ENCODE data around the gene SMYD3.

DNA sequence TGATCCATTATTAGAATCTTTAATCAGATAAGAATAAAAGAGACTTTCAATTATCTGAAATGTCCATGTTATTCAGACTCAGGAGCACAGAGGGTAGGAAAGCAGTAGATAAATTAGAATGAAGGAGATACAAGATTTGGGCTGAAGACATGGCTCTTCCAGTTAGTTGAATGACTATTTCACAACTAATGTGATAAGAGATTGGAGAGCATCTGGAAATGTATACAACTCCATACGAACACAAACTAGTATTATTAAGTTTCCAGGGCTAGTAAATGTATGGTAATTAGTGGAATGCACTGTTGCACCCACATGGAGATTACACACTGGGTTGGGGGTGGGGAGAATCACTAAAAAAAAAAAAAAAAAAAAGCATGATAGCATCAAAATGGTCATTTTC lies 734.3 kb downstream of the SMYD3 start:
- TF ChIP-seq, protein P1, sequence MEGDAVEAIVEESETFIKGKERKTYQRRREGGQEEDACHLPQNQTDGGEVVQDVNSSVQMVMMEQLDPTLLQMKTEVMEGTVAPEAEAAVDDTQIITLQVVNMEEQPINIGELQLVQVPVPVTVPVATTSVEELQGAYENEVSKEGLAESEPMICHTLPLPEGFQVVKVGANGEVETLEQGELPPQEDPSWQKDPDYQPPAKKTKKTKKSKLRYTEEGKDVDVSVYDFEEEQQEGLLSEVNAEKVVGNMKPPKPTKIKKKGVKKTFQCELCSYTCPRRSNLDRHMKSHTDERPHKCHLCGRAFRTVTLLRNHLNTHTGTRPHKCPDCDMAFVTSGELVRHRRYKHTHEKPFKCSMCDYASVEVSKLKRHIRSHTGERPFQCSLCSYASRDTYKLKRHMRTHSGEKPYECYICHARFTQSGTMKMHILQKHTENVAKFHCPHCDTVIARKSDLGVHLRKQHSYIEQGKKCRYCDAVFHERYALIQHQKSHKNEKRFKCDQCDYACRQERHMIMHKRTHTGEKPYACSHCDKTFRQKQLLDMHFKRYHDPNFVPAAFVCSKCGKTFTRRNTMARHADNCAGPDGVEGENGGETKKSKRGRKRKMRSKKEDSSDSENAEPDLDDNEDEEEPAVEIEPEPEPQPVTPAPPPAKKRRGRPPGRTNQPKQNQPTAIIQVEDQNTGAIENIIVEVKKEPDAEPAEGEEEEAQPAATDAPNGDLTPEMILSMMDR (IDR thresholded peaks at IDR 0.05; ENCODE audit: insufficient read depth, low read length) = no peak
- TF ChIP-seq GABPA (IDR thresholded peaks at IDR 0.05; ENCODE audit: low read depth) = no peak
- no peak for TF ChIP-seq POLR2AphosphoS5 (IDR thresholded peaks at IDR 0.05; ENCODE audit: low read depth)
- TF ChIP-seq, protein P2, sequence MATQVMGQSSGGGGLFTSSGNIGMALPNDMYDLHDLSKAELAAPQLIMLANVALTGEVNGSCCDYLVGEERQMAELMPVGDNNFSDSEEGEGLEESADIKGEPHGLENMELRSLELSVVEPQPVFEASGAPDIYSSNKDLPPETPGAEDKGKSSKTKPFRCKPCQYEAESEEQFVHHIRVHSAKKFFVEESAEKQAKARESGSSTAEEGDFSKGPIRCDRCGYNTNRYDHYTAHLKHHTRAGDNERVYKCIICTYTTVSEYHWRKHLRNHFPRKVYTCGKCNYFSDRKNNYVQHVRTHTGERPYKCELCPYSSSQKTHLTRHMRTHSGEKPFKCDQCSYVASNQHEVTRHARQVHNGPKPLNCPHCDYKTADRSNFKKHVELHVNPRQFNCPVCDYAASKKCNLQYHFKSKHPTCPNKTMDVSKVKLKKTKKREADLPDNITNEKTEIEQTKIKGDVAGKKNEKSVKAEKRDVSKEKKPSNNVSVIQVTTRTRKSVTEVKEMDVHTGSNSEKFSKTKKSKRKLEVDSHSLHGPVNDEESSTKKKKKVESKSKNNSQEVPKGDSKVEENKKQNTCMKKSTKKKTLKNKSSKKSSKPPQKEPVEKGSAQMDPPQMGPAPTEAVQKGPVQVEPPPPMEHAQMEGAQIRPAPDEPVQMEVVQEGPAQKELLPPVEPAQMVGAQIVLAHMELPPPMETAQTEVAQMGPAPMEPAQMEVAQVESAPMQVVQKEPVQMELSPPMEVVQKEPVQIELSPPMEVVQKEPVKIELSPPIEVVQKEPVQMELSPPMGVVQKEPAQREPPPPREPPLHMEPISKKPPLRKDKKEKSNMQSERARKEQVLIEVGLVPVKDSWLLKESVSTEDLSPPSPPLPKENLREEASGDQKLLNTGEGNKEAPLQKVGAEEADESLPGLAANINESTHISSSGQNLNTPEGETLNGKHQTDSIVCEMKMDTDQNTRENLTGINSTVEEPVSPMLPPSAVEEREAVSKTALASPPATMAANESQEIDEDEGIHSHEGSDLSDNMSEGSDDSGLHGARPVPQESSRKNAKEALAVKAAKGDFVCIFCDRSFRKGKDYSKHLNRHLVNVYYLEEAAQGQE (IDR thresholded peaks at IDR 0.05; ENCODE audit: insufficient replicate concordance, low read depth) = no peak
- no peak for TF ChIP-seq SPI1 (IDR thresholded peaks at IDR 0.05; ENCODE audit: borderline replicate concordance, low read depth)
